OCI-LY7 (cell line): ENCODE data around the gene RC3H1.

ENCODE experiments used
- CTCF ChIP-seq: fragments of 200-600 bp; sonication (generic); conservative IDR thresholded peaks from 2 replicates; pipeline ENCODE4 v1.5.1; 2014; ENCODE audit warnings: mild to moderate bottlenecking, antibody characterized with exemption, low read length, moderate library complexity, mixed read lengths
- EZH2phosphoT487 ChIP-seq: fragments of 200-600 bp; sonication (generic); IDR thresholded peaks from 2 replicates; pipeline ENCODE4 v1.6.1; 2018; ENCODE audit warnings: low read depth, borderline replicate concordance, mild to moderate bottlenecking, mixed run types, antibody characterized with exemption, low read length, moderate library complexity, mixed read lengths

- TF ChIP-seq CTCF (no peak), EZH2phosphoT487 (no peak)
Measured at GRCh38 chr1:174049514-174049913, 27.4 kb upstream of the RC3H1 start.
